Stimulated activated CD4-positive, alpha-beta T cell treated with anti-CD3 and anti-CD28 coated beads, Interleukin-2, amount 100 ng/mL, for 4 hours (primary cell): ENCODE measurements around the gene GADD45GIP1.
"Not testable (repeated sequence)": the region's sequence is repeated elsewhere in the genome, so short reads cannot be mapped to it uniquely, and the experiment has no call there.

Source experiments
- DNase-seq: peaks from one replicate; pipeline ENCODE4 v3.0.0-alpha.2; 2020; ENCODE audit warnings: low read depth

Gene GADD45GIP1

DNA sequence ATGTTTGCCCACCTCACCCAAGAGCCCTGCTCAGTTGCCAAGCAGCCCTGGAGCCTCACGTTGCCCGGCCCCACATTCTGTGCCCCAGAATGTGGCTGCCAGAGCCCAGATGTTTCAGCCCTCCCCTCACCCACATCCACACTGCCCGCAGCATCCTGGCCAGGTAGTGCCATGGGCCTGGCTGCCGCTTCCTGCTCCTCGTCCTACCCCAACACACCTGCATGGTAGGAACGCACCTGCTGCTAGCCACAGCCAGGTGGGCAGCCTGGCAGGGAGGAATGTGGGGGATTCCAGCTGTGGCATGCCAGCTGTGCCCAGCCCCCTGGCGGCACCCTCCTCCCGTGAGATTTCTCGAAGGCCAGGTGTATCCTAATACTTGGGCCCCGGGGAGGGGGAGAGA is 30.8 kb upstream of the GADD45GIP1 start:
- DNase-seq = no peak

- no peak for DNase-seq
Observed at GRCh38 chr19:12987190-12987589, 30.2 kb upstream of the GADD45GIP1 start.

- no peak for DNase-seq
Observed at GRCh38 chr19:12986726-12987125, 29.7 kb upstream of the GADD45GIP1 start.

GRCh38 chr19:12985049-12985776 is 28.2 kb upstream of the GADD45GIP1 start:
- no peak for DNase-seq

DNA sequence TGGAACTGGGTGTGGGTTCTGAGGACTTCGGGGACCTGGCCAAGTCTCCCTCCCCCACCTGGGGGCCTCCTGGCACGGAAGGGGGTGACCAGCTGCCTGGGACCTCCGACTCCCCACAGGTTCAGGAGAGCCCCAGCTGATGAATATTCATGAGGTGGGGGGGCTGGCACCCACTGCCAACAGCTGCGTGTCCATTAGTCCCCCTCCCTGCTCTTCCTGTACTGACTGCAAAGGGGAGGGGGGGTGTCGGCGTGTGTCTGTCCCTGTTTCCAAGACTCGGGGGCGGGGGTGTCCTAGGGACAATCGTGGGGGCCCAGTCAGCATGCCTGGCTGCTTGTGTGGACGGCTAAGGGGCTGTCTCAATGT is 27.6 kb upstream of the GADD45GIP1 start:
- DNase-seq = no peak

DNA sequence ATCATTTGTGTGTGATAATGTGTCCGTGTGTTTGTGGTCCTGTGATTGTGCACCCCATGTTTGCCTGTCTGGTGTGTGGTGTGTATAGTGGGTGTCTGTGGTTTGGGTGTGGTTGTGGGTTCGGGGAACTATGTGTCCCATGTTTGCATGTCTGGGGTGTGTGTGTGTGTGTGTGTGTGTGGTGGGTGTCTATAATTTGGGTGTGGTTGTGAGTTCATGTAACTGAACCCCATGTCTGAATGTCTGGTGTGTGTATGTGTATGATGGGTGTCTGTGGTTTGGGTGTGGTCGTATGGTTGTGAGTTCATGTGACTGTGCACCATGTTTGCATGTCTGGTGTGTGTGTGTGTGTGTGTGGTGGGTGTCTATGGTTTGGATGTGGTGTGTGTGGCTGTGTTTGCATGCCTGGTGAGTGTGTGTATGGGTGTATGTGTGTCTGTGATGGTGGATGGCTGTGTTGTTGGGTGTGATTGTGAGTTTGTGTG is 27.2 kb upstream of the GADD45GIP1 start:
- no peak for DNase-seq

GRCh38 chr19:12983542-12984142 is 26.6 kb upstream of the GADD45GIP1 start:
- DNase-seq = peak; percentile 72

DNA sequence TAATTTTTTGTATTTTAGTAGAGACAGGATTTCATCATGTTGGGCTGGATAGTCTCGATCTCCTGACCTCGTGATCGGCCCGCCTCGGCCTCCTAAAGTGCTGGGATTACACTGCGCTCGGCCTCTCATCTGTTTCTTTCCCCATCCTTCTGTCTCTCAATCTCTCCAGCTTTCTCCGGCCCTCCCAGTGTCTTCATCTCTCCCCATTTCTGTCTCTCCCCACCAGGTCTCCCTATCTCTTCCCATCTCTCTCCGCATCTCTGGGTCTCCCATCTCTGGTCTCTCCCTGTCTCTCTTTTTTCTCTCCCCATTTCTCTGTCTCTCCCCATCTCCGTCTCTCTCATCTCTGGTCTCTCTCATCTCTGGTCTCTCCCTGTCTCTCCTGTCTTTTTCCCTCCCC is 26.1 kb upstream of the GADD45GIP1 start:
- DNase-seq = no peak

DNA sequence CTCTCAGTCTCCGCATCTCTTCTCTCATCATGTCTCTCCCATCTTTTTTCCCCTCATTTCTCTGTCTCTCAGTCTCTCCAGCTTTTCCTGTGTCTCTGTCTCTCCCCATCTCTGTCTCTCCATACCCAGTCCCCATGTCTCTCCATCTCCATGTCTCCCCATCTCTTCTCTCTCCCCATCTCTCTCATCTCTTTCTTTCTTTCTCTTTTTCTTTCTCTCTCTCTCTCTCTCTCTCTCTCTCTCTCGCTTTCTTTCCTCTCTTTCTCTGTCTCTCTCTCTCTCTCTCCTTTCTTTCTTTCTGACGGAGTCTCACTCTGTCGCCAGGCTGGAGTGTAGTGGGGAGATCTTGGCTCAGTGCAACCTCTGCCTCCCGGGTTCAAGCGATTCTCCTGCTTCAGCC is 25.6 kb upstream of the GADD45GIP1 start:
- no peak for DNase-seq

- no peak for DNase-seq
Observed at GRCh38 chr19:12979974-12980373, 23.0 kb upstream of the GADD45GIP1 start.

DNA sequence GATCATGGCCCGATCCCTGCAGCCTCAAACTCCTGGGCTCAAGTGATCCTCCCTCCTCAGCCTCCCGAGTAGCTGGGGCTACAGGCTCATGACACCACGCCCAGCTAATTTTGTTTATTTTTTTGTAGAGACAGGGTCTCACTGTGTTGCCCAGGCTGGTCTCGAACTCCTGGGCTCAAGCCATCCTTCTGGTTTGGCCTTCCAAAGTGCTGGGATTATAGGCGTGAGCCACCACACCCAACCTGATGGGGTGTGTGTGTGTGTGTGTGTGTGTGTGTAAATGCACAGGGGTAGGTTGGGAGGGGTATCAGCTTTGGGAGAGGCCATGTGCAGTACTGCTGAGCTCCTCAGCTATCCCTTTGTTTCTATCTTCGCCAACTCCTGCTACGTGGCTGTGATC is 19.1 kb upstream of the GADD45GIP1 start:
- DNase-seq = not testable (repeated sequence)

DNA sequence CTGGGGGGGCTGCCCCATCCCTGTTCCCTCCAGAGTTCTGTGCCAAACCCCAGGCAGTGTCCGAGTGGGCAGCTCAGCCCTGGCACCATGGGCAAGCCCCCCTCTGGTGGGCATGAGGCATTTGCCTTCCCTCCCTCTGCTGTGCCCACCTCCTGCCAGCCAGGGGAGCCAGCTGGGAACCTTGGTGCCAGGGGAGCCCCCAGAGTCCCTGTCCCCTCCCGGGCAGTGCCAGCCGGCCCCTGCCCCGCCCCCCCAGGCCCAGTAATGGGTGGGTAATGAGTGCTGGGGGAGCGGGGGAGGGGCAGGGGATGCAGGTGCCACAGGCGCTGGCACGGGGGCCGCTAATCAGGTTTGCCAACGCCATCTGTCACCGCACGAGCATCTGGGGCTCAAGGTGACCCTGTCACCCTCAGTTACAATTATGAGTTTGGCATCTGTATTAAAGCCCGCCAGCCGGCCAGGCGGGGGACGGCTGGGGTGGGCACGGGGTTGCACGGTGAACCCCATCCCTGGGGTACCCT is 18.3 kb upstream of the GADD45GIP1 start:
- DNase-seq = no peak

DNA sequence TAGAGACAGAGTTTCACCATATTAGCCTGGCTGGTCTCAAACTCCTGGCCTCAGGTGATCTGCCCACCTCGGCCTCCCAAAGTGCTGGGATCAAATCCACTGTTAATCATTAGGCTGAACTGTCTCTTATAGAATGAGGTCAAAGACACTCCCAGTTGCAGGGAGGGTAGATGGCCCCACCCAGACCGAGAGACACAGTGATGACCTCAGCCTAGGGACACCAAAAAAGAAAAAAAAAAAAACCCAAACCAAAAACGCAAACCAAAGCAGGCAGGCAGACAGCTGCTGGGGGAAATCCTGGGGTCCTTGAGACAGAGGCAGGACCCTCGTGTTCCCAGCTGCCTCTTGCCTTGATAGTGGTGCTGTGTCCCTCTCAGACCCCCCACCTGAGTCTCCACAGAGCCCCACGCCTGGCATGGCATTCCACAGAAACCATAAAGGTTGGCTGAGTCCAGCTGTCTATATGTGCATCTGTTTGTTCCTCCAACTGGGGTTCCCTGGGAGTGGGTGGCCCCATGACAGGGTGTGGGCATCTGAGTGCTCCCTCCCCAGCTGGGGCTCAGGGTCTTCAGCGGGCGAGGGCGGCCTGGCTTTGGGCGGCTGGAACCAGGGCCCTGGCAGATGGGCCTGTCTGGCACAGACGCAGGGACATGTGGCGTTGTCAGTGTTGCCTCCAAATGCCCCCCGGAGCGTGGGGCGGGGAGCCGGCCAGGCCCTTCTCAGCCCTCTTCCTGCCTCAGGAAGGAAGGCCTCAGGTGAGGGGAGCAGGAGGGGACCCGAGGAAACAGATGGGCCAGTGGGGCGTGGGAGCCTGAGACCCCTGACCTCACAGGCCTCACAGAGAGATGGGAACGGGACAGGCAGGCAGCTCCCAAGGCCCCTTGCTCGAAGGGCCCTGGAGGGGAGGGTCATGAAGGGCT is 17.5 kb upstream of the GADD45GIP1 start:
- DNase-seq = no peak

GRCh38 chr19:12973236-12973635 is 16.2 kb upstream of the GADD45GIP1 start:
- DNase-seq = no peak

- no peak for DNase-seq
Observed at GRCh38 chr19:12970070-12970820, 13.2 kb upstream of the GADD45GIP1 start.

DNA sequence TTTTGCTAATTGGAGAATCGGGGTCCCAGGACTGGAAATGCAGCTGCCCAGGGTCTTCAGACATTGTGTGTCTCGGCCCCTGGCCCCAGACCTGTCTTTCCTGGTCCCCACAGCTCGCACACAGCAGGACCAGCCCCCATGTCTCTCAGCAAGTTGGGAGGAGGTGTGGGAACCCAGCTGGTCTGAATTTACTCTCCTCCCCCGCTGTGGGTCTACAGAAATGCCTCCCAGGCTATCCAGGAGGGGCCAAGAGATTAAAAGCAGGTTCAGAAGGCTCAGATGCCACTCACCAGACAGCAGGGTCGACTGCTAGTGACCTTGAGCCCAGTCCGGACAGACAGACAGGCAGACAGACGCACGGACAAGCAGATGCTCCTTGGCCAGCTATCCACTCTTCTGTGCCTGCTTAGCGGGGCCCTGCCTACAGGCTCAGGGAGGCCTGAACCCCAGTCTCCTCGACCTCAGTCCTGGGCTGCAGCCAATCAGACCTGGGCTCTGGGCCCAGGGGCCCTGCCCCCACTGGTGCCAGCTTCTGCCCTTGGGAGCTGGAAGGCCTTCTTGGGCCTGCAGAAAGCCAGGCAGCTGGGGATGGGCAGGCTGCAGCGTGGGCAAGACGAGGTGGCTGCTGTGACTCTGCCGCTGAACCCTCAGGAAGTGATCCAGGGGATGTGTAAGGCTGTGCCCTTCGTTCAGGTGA is 12.4 kb upstream of the GADD45GIP1 start, which contains the start of gene DAND5:
Gene DAND5 (plus strand): TSS at position 285 of the 697 bp plus-strand sequence. CDS start 85 bp downstream, at position 370.
- no peak for DNase-seq

GRCh38 chr19:12967907-12968306 is 10.9 kb upstream of the GADD45GIP1 start:
- DNase-seq = no peak

GRCh38 chr19:12965812-12966135 is 8.8 kb upstream of the GADD45GIP1 start:
- no peak for DNase-seq

GRCh38 chr19:12965017-12965811 is 8.2 kb upstream of the GADD45GIP1 start:
- peak; percentile 63 for DNase-seq

DNA sequence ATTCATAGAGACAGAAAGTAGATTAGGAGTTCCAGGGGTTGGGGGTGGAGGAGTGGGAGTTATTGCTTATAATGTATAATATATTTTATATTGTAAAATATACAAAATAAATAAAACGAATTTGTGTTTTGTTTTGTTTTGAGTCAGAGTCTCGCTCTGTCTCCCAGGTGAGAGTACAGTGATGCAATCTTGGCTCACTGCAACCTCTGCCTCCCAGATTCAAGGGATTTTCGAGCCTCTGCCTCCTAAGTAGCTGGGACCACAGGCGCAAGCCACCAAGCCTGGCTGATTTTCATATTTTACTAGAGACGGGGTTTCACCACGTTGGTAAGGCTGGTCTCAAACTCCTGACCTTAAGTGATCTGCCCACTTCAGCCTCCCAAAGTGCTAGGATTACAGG is 2.5 kb upstream of the GADD45GIP1 start:
- DNase-seq = no peak
